Measurements from ENCODE around the gene SYNDIG1.

Gene SYNDIG1

GRCh38 chr20:24667689-24668383 is 198.4 kb downstream of the SYNDIG1 start:
- Histone ChIP-seq H3K27ac (no peak overlapping the region), H3K27me3 (replicated peaks) (no peaks in the 10 kb centered on the region), H3K4me3 (ENCODE audit: low read depth, low read length) (no peak overlapping the region), H3K36me3 (replicated peaks) (no peaks in the 10 kb centered on the region)
- no peak for DNase-seq
- no peak for TF ChIP-seq CTCF (IDR thresholded peaks at IDR 0.05; ENCODE audit: low read depth, low read length, missing control alignments)
- in situ Hi-C loops (cut with HindIII; ENCODE audit: low pct_ligation_motif_present, low sequenced_read_pairs), result no loop called here

GRCh38 chr20:24668384-24668702 is 198.9 kb downstream of the SYNDIG1 start:
- DNase-seq, result no peak
- Histone ChIP-seq H3K36me3 (replicated peaks) (no peaks in the 10 kb centered on the region), H3K4me3 (ENCODE audit: low read depth, low read length) (no peak overlapping the region), H3K27ac (no peak overlapping the region), H3K27me3 (replicated peaks) (no peaks in the 10 kb centered on the region)
- in situ Hi-C loops (cut with HindIII; ENCODE audit: low pct_ligation_motif_present, low sequenced_read_pairs), result no loop called here
- TF ChIP-seq CTCF (IDR thresholded peaks at IDR 0.05; ENCODE audit: low read depth, low read length, missing control alignments), result no peak

- no peak for TF ChIP-seq CTCF (IDR thresholded peaks at IDR 0.05; ENCODE audit: low read depth, low read length, missing control alignments)
- Histone ChIP-seq H3K27ac (no peak overlapping the region), H3K36me3 (replicated peaks) (no peaks in the 10 kb centered on the region), H3K27me3 (replicated peaks) (no peaks in the 10 kb centered on the region), H3K4me3 (ENCODE audit: low read depth, low read length) (no peak overlapping the region)
- DNase-seq, result no peak
- in situ Hi-C loops (cut with HindIII; ENCODE audit: low pct_ligation_motif_present, low sequenced_read_pairs), result no loop called here
Measured at GRCh38 chr20:24668791-24669190, 199.4 kb downstream of the SYNDIG1 start.

- H3K36me3 ChIP-seq (replicated peaks), result no peaks in the 10 kb centered on the region
- in situ Hi-C loops (cut with HindIII; ENCODE audit: low pct_ligation_motif_present, low sequenced_read_pairs), result no loop called here
- H3K27me3 ChIP-seq (replicated peaks), result no peaks in the 10 kb centered on the region
- TF ChIP-seq CTCF (IDR thresholded peaks at IDR 0.05; ENCODE audit: low read depth, low read length, missing control alignments), result no peak
- H3K4me3 ChIP-seq (ENCODE audit: low read depth, low read length), result no peak overlapping the region
- H3K27ac ChIP-seq, result no peak overlapping the region
- no peak for DNase-seq
Measured at GRCh38 chr20:24669701-24670100, 200.3 kb downstream of the SYNDIG1 start.

- in situ Hi-C loops (cut with HindIII; ENCODE audit: low pct_ligation_motif_present, low sequenced_read_pairs), result no loop called here
- no peak for TF ChIP-seq CTCF (IDR thresholded peaks at IDR 0.05; ENCODE audit: low read depth, low read length, missing control alignments)
- no peaks in the 10 kb centered on the region for H3K27me3 ChIP-seq (replicated peaks)
- no peak overlapping the region for H3K27ac ChIP-seq
- H3K36me3 ChIP-seq (replicated peaks), result no peaks in the 10 kb centered on the region
- no peak overlapping the region for H3K4me3 ChIP-seq (ENCODE audit: low read depth, low read length)
- no peak for DNase-seq
Measured at GRCh38 chr20:24670341-24670872, 201.0 kb downstream of the SYNDIG1 start.

GRCh38 chr20:24670981-24671380 is 201.6 kb downstream of the SYNDIG1 start:
- Histone ChIP-seq H3K36me3 (replicated peaks) (no peaks in the 10 kb centered on the region), H3K27me3 (replicated peaks) (no peaks in the 10 kb centered on the region), H3K4me3 (ENCODE audit: low read depth, low read length) (no peak overlapping the region), H3K27ac (no peak overlapping the region)
- no peak for DNase-seq
- no peak for TF ChIP-seq CTCF (IDR thresholded peaks at IDR 0.05; ENCODE audit: low read depth, low read length, missing control alignments)
- in situ Hi-C loops (cut with HindIII; ENCODE audit: low pct_ligation_motif_present, low sequenced_read_pairs), result no loop called here

Measured in brain microvascular endothelial cell (primary cell).